NCI-H69 (cell line): Measurements from ENCODE around the gene DGKB.
A peak's percentile ranks its signal among the peaks of the same experiment; 100 is the strongest.
"Not testable (repeated sequence)": the region's sequence is repeated elsewhere in the genome, so short reads cannot be mapped to it uniquely, and the experiment has no call there.

ENCODE experiments used
- DNase-seq: peaks from one replicate; lab custom pipeline; 2025; lab: John Stamatoyannopoulos, UW

Gene DGKB

GRCh38 chr7:14293434-14293833 lies 609.1 kb downstream of the DGKB start:
- no peak for DNase-seq

- no peak for DNase-seq
These were observed 609.8 kb downstream of the DGKB start for GRCh38 chr7:14292737-14293136.

GRCh38 chr7:14289957-14290356 lies 612.6 kb downstream of the DGKB start:
- DNase-seq: no peak

GRCh38 chr7:14288701-14289100 lies 613.9 kb downstream of the DGKB start:
- no peak for DNase-seq

- no peak for DNase-seq
These were observed 615.2 kb downstream of the DGKB start for GRCh38 chr7:14287398-14287797.

- peak; percentile 53 for DNase-seq
These were observed 616.5 kb downstream of the DGKB start for GRCh38 chr7:14286036-14286435.

- not testable (repeated sequence) for DNase-seq
These were observed 623.3 kb downstream of the DGKB start for GRCh38 chr7:14279065-14279871.

- no peak for DNase-seq
These were observed 627.2 kb downstream of the DGKB start for GRCh38 chr7:14275356-14275755.

- peak; percentile 59 for DNase-seq
These were observed 631.1 kb downstream of the DGKB start for GRCh38 chr7:14271441-14271840.

GRCh38 chr7:14270099-14270498 lies 632.5 kb downstream of the DGKB start:
- DNase-seq: no peak

- no peak for DNase-seq
These were observed 642.5 kb downstream of the DGKB start for GRCh38 chr7:14260011-14260410.

- DNase-seq: no peak
These were observed 643.7 kb downstream of the DGKB start for GRCh38 chr7:14258861-14259260.

GRCh38 chr7:14258441-14258840 lies 644.1 kb downstream of the DGKB start:
- DNase-seq: no peak

- peak; percentile 49 for DNase-seq
These were observed 650.1 kb downstream of the DGKB start for GRCh38 chr7:14252458-14252857.

- no peak for DNase-seq
These were observed 660.4 kb downstream of the DGKB start for GRCh38 chr7:14242175-14242574.

- no peak for DNase-seq
These were observed 665.7 kb downstream of the DGKB start for GRCh38 chr7:14236834-14237233.

GRCh38 chr7:14235056-14235455 lies 667.5 kb downstream of the DGKB start:
- peak; percentile 36 for DNase-seq

GRCh38 chr7:14233868-14234369 lies 668.6 kb downstream of the DGKB start:
- no peak for DNase-seq

- peak; percentile 92 for DNase-seq
These were observed 669.3 kb downstream of the DGKB start for GRCh38 chr7:14233076-14233867.

GRCh38 chr7:14229047-14229446 lies 673.5 kb downstream of the DGKB start:
- DNase-seq: no peak

GRCh38 chr7:14228341-14228740 lies 674.2 kb downstream of the DGKB start:
- no peak for DNase-seq

- no peak for DNase-seq
These were observed 676.4 kb downstream of the DGKB start for GRCh38 chr7:14226126-14226525.

GRCh38 chr7:14219125-14219524 lies 683.4 kb downstream of the DGKB start:
- DNase-seq: no peak
